WERI-Rb-1 (cell line): ENCODE measurements around the gene VANGL1.

Source experiments
- DNase-seq: peaks from one replicate; pipeline ENCODE4 v3.0.0-alpha.2; 2020
- H3K27ac ChIP-seq: fragments of 250-450 bp; sonication (Bioruptor Pico); 2 replicates; pipeline ENCODE4 v1.5.1; 2020; ENCODE audit warnings: mild to moderate bottlenecking, moderate library complexity
- H3K27me3 ChIP-seq: fragments of 250-450 bp; sonication (Bioruptor Pico); 2 replicates; pipeline ENCODE4 v1.5.1; 2021; ENCODE audit warnings: mild to moderate bottlenecking, low read depth, moderate library complexity; ENCODE audit not compliant: insufficient read depth, severe bottlenecking
- H3K36me3 ChIP-seq: fragments of 250-450 bp; sonication (Bioruptor Pico); 2 replicates; pipeline ENCODE4 v1.5.1; 2020; ENCODE audit warnings: mild to moderate bottlenecking, moderate library complexity
- H3K4me3 ChIP-seq: 2 replicates; pipeline ENCODE4 v1.5.1; 2011; ENCODE audit warnings: low read depth, mild to moderate bottlenecking, control low read depth, low read length
- H3K9me3 ChIP-seq: fragments of 250-450 bp; sonication (Bioruptor Pico); 2 replicates; pipeline ENCODE4 v1.5.1; 2021; ENCODE audit warnings: mild to moderate bottlenecking, moderate library complexity; ENCODE audit not compliant: severe bottlenecking
- TF ChIP-seq, protein P1 (sequence below): IDR thresholded peaks from 2 replicates; pipeline ENCODE4 v1.5.1; 2011; ENCODE audit warnings: low read depth, mild to moderate bottlenecking, control low read depth, inconsistent platforms, low read length

VANGL1 gene

GRCh38 chr1:115687744-115688143, 46.0 kb downstream of the VANGL1 start:
- no peaks in the 10 kb centered on the region for H3K9me3 ChIP-seq
- DNase-seq = no peak
- TF ChIP-seq, protein P1, sequence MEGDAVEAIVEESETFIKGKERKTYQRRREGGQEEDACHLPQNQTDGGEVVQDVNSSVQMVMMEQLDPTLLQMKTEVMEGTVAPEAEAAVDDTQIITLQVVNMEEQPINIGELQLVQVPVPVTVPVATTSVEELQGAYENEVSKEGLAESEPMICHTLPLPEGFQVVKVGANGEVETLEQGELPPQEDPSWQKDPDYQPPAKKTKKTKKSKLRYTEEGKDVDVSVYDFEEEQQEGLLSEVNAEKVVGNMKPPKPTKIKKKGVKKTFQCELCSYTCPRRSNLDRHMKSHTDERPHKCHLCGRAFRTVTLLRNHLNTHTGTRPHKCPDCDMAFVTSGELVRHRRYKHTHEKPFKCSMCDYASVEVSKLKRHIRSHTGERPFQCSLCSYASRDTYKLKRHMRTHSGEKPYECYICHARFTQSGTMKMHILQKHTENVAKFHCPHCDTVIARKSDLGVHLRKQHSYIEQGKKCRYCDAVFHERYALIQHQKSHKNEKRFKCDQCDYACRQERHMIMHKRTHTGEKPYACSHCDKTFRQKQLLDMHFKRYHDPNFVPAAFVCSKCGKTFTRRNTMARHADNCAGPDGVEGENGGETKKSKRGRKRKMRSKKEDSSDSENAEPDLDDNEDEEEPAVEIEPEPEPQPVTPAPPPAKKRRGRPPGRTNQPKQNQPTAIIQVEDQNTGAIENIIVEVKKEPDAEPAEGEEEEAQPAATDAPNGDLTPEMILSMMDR = no peak
- no peaks in the 10 kb centered on the region for H3K27me3 ChIP-seq
- H3K4me3 ChIP-seq = no peak overlapping the region
- H3K27ac ChIP-seq = no peak overlapping the region
- H3K36me3 ChIP-seq = no peaks in the 10 kb centered on the region; the same call in 1 of the 2 replicates

DNA sequence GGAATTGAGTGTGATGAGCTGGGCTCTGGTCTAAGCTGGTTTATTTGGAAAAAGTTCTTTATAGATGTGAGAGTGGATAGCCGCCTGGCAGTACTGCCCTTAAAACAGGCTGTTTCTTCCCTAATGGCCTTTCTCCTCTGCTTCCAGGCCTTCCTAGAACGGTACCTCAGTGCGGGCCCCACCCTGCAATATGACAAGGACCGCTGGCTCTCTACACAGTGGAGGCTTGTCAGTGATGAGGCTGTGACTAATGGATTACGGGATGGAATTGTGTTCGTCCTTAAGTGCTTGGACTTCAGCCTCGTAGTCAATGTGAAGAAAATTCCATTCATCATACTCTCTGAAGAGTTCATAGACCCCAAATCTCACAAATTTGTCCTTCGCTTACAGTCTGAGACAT, 49.2 kb downstream of the VANGL1 start:
- TF ChIP-seq, protein P1 = no peak
- DNase-seq = no peak
- Histone ChIP-seq H3K4me3 (no peak overlapping the region), H3K9me3 (no peaks in the 10 kb centered on the region), H3K36me3 (no peaks in the 10 kb centered on the region; the same call in 1 of the 2 replicates), H3K27ac (no peak overlapping the region), H3K27me3 (no peaks in the 10 kb centered on the region)

- Histone ChIP-seq H3K27ac (no peak overlapping the region), H3K36me3 (no peaks in the 10 kb centered on the region; the same call in 1 of the 2 replicates), H3K27me3 (no peaks in the 10 kb centered on the region), H3K9me3 (no peaks in the 10 kb centered on the region), H3K4me3 (no peak overlapping the region)
- DNase-seq = no peak
- TF ChIP-seq, protein P1 = no peak
Measured at GRCh38 chr1:115692224-115692623, 50.5 kb downstream of the VANGL1 start.

DNA sequence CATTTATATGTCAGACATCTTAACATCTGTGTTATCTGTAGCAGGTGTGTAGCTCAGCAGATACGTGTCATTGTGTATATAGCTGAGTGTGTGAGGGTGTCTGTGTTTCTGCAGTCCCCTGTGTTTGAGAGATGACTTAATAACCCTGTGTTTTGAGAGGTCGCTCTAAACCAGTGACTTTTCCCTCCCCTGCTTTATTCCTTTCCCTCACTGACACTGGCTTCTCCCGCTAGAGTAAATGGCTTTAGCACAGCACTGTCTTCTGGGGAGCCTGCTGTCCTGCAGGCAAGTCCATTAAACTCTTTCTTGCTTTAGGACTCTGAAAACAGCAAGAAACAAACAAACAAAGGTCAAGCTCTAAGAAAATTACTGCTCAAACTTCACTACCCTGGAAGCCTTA, 53.0 kb downstream of the VANGL1 start:
- Histone ChIP-seq H3K4me3 (no peak overlapping the region), H3K36me3 (no peaks in the 10 kb centered on the region; the same call in 1 of the 2 replicates), H3K9me3 (no peaks in the 10 kb centered on the region), H3K27me3 (no peaks in the 10 kb centered on the region), H3K27ac (no peak overlapping the region)
- no peak for DNase-seq
- TF ChIP-seq, protein P1 = no peak

GRCh38 chr1:115697619-115698018, 55.8 kb downstream of the VANGL1 start:
- TF ChIP-seq, protein P1 = no peak
- Histone ChIP-seq H3K27me3 (no peaks in the 10 kb centered on the region), H3K27ac (no peak overlapping the region), H3K9me3 (no peaks in the 10 kb centered on the region), H3K4me3 (no peak overlapping the region), H3K36me3 (no peaks in the 10 kb centered on the region)
- no peak for DNase-seq

DNA sequence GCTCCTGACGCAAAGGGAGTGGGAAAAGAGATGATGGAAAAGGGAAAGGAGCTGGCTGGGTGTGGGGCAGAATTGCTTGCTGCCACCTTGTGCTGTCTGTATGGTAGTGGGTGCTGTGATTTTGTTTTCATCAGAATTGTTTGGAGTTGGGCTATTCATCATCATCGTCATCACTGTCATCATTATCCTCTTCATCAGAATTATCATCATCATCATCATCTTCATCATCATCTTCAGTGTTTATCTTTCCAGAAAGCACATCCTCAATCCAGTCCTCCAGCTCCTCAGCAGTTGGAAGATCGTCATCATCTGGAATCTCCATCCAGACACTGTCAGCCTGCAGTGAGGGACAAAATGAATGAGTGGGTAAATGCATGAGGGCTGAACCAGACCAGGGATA, 59.3 kb downstream of the VANGL1 start:
- H3K36me3 ChIP-seq = no peaks in the 10 kb centered on the region
- no peak overlapping the region for H3K4me3 ChIP-seq
- no peak for DNase-seq
- no peak overlapping the region for H3K27ac ChIP-seq
- H3K27me3 ChIP-seq = no peaks in the 10 kb centered on the region
- H3K9me3 ChIP-seq = no peaks in the 10 kb centered on the region
- TF ChIP-seq, protein P1 = no peak
